ENCODE measurements around the gene ANKRD28.

- no peak for TF ChIP-seq CTCF (IDR thresholded peaks at IDR 0.05)
- no peak for TF ChIP-seq POLR2AphosphoS5 (IDR thresholded peaks at IDR 0.05; ENCODE audit: low read depth, low read length)
- TF ChIP-seq SIN3A (IDR thresholded peaks at IDR 0.05; ENCODE audit: borderline replicate concordance, insufficient read depth, low read depth, low read length) = no peak
- TF ChIP-seq REST (IDR thresholded peaks at IDR 0.05; ENCODE audit: insufficient read depth in 1 of 2, low read depth in 2 of 2, low read length in 1 of 2) = no peak
These were observed 12.9 kb upstream of the ANKRD28 start for GRCh38 chr3:15810702-15811101.
